ENCODE measurements around the gene IL23A.

The IL23A gene, protein sequence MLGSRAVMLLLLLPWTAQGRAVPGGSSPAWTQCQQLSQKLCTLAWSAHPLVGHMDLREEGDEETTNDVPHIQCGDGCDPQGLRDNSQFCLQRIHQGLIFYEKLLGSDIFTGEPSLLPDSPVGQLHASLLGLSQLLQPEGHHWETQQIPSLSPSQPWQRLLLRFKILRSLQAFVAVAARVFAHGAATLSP
- total RNA-seq = 15.9 to 90.3 (median 53.1) reads per million in 9 experiments

DNA sequence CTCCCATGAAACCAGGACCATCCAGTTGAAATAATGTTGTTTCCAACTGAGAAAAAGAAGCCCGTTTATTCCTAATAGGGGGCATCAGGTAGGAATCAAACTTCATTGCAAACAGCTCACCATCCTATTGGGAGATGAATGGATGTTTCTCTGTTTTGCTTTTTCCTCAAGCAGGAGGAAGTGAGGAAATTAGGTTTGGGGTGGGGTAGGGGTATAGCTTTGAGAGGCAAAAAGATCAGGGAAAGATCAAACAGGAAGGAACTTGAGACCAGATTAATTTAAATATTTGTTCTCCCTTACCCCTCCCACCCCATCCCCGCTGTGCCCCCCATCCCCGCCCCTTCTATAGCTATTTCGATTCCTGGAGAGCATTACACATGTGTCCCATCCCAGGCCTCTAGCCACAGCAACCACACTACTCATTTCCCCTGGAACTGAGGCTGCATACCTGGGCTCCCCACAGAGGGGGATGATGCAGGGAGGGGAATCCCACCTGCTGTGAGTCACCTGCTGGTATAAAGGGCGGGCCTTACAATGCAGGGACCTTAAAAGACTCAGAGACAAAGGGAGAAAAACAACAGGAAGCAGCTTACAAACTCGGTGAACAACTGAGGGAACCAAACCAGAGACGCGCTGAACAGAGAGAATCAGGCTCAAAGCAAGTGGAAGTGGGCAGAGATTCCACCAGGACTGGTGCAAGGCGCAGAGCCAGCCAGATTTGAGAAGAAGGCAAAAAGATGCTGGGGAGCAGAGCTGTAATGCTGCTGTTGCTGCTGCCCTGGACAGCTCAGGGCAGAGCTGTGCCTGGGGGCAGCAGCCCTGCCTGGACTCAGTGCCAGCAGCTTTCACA, at the start of gene IL23A:
TSS of gene IL23A (plus strand) at position 577 of the 850 bp plus-strand sequence. CDS start at position 738, 161 bp downstream.
- Mint-ChIP-seq H3K27ac (peak within 1 kb of the TSS; percentile 95 to 97), H3K36me3 (ENCODE audit: insufficient read depth) (peaks cover 20% of the 10 kb centered on the region), H3K9me3 (no peaks in the 10 kb centered on the region), H3K27me3 (no peaks in the 10 kb centered on the region), H3K4me3 (peak within 1 kb of the TSS; percentile 83 to 84), H3K4me1 (ENCODE audit: low read depth in 2 of 2) (peaks cover 15 to 23% of the 10 kb centered on the region in 2 donors)
- DNase-seq (peak; percentile 62 to 67 (median 65)), ATAC-seq (replicated peaks) (peak; percentile 72)

DNA sequence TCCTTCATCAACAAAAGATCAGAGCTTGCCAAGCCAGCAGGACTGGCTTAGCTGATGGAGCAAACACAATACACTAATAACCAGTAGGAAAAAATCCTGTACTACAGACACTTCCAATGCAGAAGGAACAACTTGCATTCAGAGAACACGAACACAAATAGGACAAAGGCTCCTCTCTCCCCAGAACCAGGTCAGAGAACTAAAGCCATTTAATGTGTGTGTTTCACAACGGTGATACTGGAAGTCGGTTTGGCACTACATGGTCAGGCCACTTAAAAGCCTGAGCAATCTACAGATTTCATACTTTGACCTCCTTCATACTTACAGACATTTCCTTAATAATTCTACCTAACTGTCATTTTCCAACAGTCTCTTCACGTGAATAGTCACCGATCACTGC, 44.9 kb upstream of the IL23A start:
- Mint-ChIP-seq H3K27me3 (no peaks in the 10 kb centered on the region), H3K36me3 (ENCODE audit: insufficient read depth) (peaks cover 60% of the 10 kb centered on the region), H3K4me3 (no peak overlapping the region), H3K4me1 (ENCODE audit: low read depth in 2 of 2) (peaks cover 31 to 34% of the 10 kb centered on the region in 2 donors), H3K27ac (peak overlapping the region; percentile 15 to 25), H3K9me3 (no peaks in the 10 kb centered on the region)
- no peak for DNase-seq
- ATAC-seq (replicated peaks) = no peak

DNA sequence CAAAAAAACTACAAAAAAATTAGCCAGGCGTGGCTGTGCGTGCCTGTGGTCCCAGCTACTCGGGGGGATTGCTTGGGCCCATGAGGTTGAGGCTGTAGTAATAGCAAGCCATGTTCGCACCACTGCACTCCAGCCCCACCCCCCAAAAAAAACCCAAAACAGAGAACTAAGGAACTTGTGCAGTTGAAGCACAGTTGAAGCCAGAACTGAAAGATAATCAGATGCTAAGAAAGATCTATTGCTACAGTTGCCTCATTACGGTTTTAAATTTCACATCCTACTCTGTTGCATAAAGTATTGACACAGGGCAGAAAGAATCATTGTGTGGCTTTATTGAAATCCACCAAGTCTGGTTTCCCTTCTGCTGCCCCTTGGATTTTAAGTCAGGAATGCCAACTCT, 42.4 kb upstream of the IL23A start:
- peaks cover 35 to 54% of the 10 kb centered on the region in 2 donors for H3K4me1 Mint-ChIP-seq (ENCODE audit: low read depth in 2 of 2)
- DNase-seq = no peak
- peaks cover 56% of the 10 kb centered on the region for H3K36me3 Mint-ChIP-seq (ENCODE audit: insufficient read depth)
- no peak overlapping the region for H3K27ac Mint-ChIP-seq
- no peaks in the 10 kb centered on the region for H3K27me3 Mint-ChIP-seq
- no peak for ATAC-seq (replicated peaks)
- H3K9me3 Mint-ChIP-seq = no peaks in the 10 kb centered on the region
- H3K4me3 Mint-ChIP-seq = peak overlapping the region in 1 of 2 donors; percentile 8

DNA sequence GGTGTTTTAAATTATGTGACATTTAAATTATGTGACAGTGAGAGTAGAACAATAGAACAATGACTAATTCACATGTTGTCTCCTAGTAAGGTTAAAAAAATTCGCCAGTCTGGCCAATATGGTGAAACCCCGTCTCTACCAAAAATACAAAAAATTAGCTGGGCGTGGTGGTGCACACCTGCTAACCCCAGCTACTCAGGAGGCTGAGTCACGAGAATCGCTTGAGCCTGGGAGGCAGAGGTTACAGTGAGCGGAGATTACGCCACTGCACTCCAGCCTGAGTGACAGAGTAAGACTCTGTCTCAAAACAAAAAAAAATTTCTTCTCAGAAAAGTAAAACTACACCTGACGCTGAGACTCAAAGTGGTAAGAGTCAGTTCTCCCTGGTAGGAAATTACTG, 41.3 kb upstream of the IL23A start:
- H3K36me3 Mint-ChIP-seq (ENCODE audit: insufficient read depth) = peaks cover 51% of the 10 kb centered on the region
- peak overlapping the region in 1 of 2 donors; percentile 54 for H3K27ac Mint-ChIP-seq
- H3K4me1 Mint-ChIP-seq (ENCODE audit: low read depth in 2 of 2) = peaks cover 34 to 56% of the 10 kb centered on the region in 2 donors
- H3K4me3 Mint-ChIP-seq = peak overlapping the region; percentile 25 to 41
- ATAC-seq (replicated peaks) (no peak), DNase-seq (no peak)
- H3K9me3 Mint-ChIP-seq = no peaks in the 10 kb centered on the region
- no peaks in the 10 kb centered on the region for H3K27me3 Mint-ChIP-seq

DNA sequence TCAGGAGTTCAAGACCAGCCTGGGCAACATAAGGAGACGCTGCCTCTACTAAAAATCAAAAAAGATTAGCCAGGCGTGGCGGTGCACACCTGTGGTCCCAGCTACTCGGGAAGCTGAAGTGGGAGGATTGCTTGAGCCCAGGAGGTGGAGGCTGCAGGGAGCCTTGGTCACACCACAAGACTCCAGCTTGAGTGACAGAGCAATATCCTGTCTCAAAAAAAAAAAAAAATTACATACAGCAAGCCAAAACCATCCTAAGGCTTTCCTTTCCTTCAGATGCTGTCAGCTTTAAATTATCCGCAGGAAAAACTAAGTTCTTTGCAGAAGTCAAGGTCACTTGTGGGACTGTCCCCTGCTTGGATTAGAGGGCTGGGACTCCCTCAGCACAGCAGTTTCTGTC, 39.9 kb upstream of the IL23A start:
- ATAC-seq (replicated peaks) (no peak), DNase-seq (no peak)
- H3K4me1 Mint-ChIP-seq (ENCODE audit: low read depth in 2 of 2) = peaks cover 34 to 52% of the 10 kb centered on the region in 2 donors
- no peaks in the 10 kb centered on the region for H3K9me3 Mint-ChIP-seq
- peak overlapping the region; percentile 41 to 97 for H3K27ac Mint-ChIP-seq
- H3K36me3 Mint-ChIP-seq (ENCODE audit: insufficient read depth) = peaks cover 43% of the 10 kb centered on the region
- H3K27me3 Mint-ChIP-seq = no peaks in the 10 kb centered on the region
- peak overlapping the region; percentile 95 to 97 for H3K4me3 Mint-ChIP-seq

DNA sequence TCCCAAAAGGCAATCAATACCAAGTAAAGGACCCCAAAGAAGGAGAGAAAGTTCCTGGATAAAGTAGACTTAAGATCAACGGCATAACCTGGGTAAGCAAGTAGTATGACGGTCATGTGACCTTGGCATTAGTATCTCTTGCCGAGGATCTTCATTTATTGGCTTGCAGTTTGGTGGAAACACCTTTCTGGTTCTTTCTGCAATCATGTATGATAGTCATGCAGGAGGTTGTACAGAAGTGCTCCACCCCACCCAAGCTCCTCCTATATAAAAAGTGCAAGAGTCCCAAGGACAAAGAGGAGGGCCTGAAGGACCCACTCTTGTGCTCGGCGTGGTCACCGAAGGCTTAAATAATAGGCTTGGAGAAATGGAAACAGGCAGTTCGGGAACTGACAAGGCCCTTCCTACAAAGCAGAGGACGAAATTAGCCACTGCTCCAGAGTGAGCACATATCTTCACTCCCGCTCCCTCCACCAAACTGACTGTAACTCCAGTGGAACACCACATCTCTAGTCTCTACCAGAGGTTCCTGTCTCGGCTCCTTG, 39.3 kb upstream of the IL23A start:
- H3K9me3 Mint-ChIP-seq = no peaks in the 10 kb centered on the region
- H3K27ac Mint-ChIP-seq = peak overlapping the region; percentile 97
- H3K4me1 Mint-ChIP-seq (ENCODE audit: low read depth in 2 of 2) = peaks cover 31 to 52% of the 10 kb centered on the region in 2 donors
- ATAC-seq (replicated peaks) (no peak), DNase-seq (no peak)
- peaks cover 42% of the 10 kb centered on the region for H3K36me3 Mint-ChIP-seq (ENCODE audit: insufficient read depth)
- H3K27me3 Mint-ChIP-seq = no peaks in the 10 kb centered on the region
- H3K4me3 Mint-ChIP-seq = peak overlapping the region; percentile 95 to 97

DNA sequence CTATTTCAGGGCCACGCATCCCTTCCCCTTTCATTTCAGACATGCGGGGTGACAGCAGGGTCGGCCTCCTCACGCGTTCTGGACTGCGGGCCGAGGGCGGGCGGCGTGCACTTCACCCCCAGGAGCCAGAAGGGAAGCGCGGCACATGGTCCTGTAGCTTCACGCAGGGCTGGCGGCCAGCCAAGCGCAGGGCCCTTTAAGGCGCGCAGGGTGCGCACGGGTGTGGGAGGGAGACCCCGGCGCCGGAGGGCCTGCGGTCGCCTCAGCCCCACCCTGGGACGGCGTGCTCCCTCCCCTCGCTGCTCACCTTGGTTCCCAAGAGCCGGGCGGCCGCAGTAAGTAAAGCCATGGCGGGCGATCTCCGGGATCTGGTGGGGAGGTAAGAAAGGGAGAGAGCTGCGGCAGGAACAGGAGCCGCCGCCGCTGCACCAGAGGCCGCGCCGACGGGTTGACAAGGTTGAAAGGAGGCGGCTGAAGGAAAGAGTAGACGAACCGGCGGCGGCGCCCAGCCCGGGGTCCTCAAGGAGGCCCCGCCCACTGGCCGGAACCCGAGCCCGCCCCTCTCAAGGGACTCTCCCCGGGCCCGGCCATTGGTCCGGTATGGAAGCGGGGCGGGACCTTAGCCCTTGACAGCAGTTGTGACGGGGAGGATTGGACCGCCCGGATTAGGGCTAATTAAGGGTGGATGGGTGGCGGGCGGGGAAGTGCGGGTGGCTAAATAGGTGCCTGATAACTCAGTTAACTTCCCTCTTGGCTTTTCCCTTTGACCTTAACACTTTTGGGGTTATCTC, 38.6 kb upstream of the IL23A start, which contains the start of gene CS:
TSS of gene CS (minus strand) at position 478 of the 791 bp plus-strand sequence. CDS start at position 349, 129 bp downstream.
- Mint-ChIP-seq H3K4me3 (peak within 1 kb of the TSS; percentile 95 to 97), H3K27me3 (no peaks in the 10 kb centered on the region), H3K36me3 (ENCODE audit: insufficient read depth) (peaks cover 40% of the 10 kb centered on the region), H3K9me3 (no peaks in the 10 kb centered on the region), H3K27ac (peak within 1 kb of the TSS; percentile 97), H3K4me1 (ENCODE audit: low read depth in 2 of 2) (peaks cover 30 to 52% of the 10 kb centered on the region in 2 donors)
- DNase-seq (peak; percentile 97 to 99 (median 98)), ATAC-seq (replicated peaks) (peak; percentile 92)

DNA sequence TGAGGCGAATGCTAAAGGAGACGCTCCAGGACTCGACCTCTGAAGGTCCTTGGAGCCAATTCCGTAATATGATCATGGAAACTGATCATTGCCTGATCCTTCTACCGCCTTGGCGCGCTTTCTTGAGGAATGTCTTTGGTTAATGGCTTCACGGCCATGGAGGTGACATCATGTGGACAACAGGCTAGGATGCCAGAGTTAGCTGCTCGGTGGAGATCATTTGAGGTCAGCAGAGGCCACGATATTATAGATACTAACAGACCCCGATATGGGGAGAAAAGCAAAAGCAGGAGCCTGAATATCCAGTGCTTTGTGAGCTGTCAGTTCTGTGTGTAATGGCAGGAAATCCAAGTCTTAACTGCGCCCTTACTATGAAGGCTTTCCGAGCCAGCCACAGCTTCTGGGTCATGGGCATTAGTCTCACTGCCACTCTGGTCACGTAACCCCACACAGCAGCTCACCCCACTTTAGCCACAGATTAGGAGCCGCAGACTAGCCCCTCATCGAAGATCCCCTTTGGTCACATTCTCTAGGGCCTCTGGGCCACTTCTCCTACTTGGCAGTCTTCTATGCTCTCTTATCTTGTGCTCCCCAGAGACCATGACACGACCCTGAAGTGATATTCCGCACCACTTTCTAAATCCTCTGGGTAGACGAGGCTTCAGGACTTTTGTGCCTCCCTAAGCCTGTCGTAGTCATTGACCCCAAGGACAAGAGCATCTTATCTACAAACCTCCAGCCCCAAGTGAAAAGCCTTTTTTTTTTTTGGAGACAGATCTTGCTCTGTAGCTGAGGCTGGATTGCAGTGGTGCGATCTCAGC, 37.8 kb upstream of the IL23A start:
- DNase-seq (no peak), ATAC-seq (replicated peaks) (no peak)
- Mint-ChIP-seq H3K27me3 (no peaks in the 10 kb centered on the region), H3K9me3 (no peaks in the 10 kb centered on the region), H3K36me3 (ENCODE audit: insufficient read depth) (peaks cover 37% of the 10 kb centered on the region), H3K4me1 (ENCODE audit: low read depth in 2 of 2) (peaks cover 30 to 52% of the 10 kb centered on the region in 2 donors), H3K4me3 (peak overlapping the region; percentile 95 to 97), H3K27ac (peak overlapping the region; percentile 97)

DNA sequence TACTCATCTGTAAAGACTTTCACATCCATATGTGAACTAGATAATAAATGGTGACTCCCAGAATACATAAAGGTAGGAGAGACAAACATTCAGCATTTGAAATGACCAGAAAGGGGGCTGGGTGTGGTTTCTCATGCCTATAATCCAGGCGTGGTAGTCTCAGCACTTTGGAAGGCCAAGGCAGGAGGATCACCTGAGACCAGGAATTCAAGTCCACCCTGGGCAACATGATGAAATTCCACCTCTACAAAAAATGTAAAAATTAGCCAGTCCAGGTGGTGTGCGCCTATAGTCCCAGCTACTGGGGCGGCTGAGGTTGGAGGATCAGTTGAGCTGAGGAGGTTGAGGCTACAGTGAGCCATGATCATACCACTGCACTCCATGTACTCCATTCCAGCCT, 34.4 kb upstream of the IL23A start:
- H3K36me3 Mint-ChIP-seq (ENCODE audit: insufficient read depth) = peaks cover 48% of the 10 kb centered on the region
- DNase-seq (no peak), ATAC-seq (replicated peaks) (no peak)
- H3K27ac Mint-ChIP-seq = no peak overlapping the region
- no peaks in the 10 kb centered on the region for H3K9me3 Mint-ChIP-seq
- no peak overlapping the region for H3K4me3 Mint-ChIP-seq
- H3K27me3 Mint-ChIP-seq = no peaks in the 10 kb centered on the region
- peaks cover 10 to 24% of the 10 kb centered on the region in 2 donors for H3K4me1 Mint-ChIP-seq (ENCODE audit: low read depth in 2 of 2)

DNA sequence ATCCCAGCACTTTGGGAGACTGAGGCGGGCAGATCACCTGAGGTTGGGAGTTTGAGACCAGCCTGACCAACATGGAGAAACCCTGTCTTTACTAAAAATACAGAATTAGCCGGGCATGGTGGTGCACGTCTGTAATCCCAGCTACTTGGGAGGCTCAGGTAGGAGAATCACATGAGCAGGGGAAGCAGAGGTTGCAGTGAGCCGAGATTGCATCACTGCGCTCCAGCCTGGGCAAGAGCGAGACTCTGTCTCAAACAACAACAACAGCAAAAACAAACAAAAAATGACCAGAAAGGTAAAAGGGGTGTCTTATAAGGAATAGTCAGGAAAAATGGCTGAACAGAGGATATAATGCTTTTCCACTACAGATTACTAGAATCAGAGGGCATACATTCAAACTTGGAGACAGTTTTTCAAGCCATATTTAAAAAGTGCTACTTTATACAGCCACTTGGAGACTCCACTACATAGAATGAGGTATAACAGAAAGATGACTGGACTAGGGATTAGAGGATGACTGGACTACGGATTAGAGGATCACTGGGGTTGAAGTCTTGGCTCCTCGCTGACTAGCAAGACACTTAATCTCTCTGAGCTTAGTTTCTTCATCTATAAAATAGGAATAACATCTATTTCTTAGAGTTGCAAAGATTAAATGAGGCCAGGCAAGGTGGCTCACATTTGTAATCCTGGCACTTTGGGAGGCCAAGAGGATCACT, 33.7 kb upstream of the IL23A start:
- H3K36me3 Mint-ChIP-seq (ENCODE audit: insufficient read depth) = peaks cover 46% of the 10 kb centered on the region
- H3K9me3 Mint-ChIP-seq = no peaks in the 10 kb centered on the region
- no peak overlapping the region for H3K4me3 Mint-ChIP-seq
- peaks cover 7 to 19% of the 10 kb centered on the region in 2 donors for H3K4me1 Mint-ChIP-seq (ENCODE audit: low read depth in 2 of 2)
- H3K27me3 Mint-ChIP-seq = no peaks in the 10 kb centered on the region
- DNase-seq (no peak), ATAC-seq (replicated peaks) (no peak)
- no peak overlapping the region for H3K27ac Mint-ChIP-seq

DNA sequence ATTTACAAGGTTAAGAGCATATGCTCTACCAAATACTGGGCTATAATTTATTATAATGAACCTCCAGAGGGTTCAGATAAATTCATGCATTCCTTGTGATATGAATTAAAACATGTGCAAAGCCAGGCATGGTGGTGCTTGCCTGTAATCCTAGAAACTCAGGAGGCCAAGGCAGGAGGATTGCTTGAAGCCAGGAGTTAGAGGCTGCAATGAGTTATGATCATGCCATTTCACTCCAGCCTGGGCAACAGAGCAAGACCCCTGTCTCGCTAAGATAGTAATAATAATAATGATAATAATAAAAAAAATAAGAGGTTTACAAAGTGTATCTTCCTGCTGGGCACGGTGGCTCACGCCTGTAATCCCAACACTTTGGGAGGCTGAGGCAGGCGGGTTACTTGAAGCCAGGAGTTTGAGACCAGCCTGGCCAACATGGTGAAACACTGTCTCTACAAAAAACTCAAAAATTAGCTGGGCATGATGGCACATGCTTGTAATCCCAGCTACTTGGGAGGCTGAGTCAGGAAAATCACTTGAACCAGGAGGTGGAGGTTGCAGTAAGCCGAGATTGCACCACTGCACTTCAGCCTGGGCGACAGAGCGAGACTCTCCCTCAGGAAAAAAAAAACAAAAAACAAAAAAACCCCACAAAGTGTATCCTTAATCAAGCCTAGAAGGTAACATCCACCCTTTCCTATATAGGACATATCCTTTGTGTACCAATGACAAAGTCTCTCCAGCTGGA, 31.3 kb upstream of the IL23A start:
- no peak overlapping the region for H3K27ac Mint-ChIP-seq
- H3K4me3 Mint-ChIP-seq = no peak overlapping the region
- H3K36me3 Mint-ChIP-seq (ENCODE audit: insufficient read depth) = peaks cover 39% of the 10 kb centered on the region

More for the DNA sequence above, 31.3 kb upstream of the IL23A start:
- H3K9me3 Mint-ChIP-seq = no peaks in the 10 kb centered on the region
- H3K4me1 Mint-ChIP-seq (ENCODE audit: low read depth in 2 of 2) = peaks cover 0 to under 1% of the 10 kb centered on the region in 2 donors
- ATAC-seq (replicated peaks) (no peak), DNase-seq (no peak)
- no peaks in the 10 kb centered on the region for H3K27me3 Mint-ChIP-seq

Data from effector memory CD8-positive, alpha-beta T cell (primary cell).